Non-pigmented ciliary epithelial cell (primary cell): ENCODE results near the gene NLRP6.

Experiments used
- DNase-seq: peaks from one replicate; pipeline ENCODE4 v3.0.0-alpha.2; 2010; ENCODE audit warnings: low read depth

NLRP6 gene

DNA sequence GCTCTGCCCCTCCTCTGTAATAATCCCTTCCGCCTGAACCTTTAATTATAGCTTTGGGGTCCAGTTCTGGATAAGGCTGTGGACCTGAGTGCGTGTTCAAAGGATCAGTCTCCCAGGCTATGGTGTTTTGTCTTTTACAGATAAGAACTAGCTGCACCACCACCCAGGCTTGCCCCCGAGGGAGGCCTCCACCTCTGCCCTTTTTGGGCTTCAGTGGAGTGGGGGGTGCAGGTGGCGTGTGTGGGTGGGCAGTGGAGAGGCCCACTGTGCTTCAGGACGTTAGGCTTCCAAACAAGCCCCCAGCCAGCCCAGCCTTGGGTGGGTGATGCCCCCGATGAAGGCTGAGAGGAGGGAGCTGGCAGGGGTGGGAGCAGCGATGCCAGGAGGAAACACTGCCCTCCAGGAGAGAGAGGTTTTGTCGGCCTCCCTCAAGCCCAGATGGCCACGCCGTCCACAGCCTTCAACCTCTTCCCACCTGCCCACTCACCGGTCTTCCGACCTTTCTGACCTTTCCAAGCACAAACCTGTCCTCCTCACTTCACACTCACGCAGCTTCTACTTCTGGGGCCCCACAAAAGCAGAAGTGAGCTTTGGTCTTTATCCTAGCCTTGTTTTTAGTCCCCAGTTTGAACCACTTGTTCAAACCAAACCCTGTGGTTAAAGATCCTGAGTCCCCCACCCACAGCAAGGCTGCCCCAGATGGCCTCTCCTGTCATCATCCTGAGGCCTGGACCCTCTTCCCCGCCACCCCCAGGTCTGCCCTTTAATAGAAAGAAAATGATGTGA, 21.1 kb upstream of the NLRP6 start:
- no peak for DNase-seq

DNA sequence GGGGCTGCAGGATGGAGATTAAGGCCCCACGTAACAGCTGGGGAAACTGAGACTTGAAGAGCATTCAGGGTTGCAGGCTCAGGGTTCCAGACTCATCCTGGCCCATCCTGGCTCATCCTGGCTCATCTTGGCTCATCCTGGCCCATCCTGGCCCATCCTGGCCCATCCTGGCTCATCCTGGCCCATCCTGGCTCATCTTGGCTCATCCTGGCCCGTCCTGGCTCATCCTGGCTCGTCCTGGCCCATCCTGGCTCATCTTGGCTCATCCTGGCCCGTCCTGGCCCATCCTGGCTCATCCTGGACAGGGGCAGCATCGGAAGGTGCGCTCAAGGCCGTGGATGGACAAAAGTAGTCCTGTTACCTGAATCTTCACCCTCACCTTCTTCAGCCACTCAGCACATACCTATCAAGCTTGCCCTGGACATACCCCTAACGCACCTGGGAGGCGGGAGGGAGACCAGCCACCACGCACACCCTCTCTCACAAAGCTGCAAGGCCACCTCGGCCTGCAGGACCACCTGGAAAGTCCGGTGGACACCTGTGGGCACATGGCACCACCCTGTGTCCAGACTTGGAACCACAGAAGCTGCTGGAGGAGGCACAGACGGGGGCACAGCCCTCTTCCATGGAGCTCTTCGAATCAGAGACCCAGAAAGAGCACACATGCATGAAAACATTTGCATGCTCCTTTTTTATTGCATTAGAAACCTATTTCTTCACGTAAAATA, 20.3 kb upstream of the NLRP6 start:
- DNase-seq = no peak

DNA sequence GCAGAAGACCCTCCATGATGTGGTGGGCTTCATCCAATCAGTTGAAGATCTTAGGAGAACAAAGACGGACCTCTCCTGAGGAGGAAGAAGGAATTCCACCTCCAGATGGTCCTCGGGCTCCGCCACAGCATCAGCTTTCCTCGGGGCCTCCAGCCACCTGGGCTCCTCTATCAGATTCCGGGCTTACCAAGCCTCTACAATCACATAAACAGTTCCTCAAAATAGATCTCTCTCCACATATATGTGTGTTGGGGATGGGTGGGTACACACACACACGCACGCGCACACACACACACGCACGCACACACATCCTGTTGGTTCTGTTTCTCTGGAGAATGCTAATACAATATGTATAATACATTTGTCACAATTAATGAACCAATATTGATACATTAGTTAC, 18.8 kb upstream of the NLRP6 start:
- DNase-seq = no peak

DNA sequence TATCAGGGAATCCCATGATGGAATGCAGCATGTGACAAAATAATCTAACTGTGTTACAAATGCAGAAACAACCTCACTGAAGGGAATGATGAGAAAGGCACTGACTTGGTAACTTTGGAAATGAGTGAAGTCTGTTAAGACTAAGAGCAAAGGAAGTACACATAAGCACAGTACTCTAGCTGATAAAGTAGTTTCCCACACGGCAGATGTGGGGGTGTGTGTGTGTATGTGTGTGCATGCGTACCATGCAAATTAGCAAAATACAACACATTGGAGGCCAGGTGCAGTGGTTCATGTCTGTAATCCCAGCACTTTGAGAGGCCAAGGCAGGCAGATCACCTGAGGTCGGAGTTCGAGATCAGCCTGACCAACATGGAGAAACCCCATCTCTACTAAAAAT, 16.6 kb upstream of the NLRP6 start:
- DNase-seq = no peak

DNA sequence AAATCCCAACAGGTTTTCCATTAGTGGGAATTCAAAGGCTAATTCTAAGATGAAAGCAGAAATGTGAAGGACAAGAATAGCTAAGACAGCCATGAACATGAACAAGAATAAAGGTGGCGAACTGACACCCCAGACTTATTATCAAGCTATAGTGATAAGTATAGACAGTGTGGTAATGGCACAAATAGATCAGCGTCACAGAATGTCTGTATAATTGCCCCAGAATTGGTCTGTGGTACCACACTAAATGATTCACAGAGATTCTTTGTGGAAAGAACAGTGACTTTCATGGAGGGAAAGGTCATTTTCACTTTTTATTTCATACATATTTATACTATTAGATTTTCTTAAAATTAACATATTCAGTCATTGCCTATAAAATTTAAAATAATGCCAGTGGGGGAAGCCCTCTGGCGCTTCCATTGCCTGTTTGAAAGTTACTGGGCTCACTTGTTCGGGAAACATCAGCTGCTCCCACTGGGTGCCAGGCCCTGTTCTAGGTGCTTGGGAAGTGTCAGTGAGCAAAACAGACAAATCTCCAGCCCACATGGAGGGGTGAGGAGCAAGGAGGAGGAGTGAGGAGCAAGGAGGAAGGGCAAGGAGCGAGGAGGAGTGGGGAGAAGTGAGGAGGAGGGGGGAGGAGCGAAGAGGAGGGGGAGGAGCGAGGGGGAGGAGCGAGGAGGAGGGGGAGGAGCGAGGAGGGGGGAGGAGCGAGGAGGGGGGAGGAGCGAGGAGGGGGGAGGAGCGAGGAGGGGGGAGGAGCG, 11.3 kb upstream of the NLRP6 start:
- no peak for DNase-seq

DNA sequence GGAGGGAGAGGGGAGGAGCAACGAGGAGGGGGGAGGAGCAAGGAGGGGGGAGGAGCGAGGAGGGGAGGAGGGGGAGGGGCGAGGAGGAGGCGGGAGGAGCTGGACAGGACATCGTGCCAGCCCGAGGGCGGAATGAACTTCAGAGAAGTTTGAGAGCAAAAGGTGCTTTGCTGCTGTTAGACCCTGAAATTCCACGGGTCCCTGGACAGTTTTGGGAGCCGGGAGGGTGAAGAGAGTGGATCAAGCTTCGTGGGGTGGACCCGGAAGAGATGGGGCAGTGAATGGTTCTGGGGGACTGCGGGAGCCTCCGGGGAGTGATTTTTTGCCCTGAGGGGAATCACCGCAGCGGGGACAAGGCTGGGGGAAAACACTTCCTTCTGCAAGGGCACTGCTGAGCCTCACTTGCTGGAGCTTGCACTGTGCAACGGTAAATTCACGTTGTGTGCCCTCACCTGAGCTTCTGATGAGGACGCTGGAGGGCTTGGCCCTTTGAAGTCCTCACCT, 10.7 kb upstream of the NLRP6 start:
- no peak for DNase-seq

DNA sequence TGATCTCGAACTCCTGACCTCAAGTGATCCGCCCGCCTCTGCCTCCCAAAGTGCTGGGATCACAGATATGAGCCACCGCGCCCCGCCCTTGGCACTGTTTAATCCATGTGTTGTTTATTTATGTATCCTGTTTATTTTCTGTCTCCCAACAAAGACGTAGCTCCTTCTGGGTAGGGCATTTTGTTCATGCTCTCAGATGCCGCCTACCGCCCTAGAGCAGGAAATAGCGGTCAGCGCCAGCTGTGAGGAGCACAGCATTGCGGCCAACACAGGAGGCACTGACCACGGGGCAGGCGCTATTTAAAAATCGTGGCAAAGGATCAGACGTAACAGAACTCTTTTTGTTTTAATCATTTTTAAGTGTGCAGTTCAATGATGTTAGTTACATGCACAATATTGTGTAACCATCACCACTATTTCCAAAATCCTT, 9.5 kb upstream of the NLRP6 start:
- DNase-seq = peak; percentile 8

DNA sequence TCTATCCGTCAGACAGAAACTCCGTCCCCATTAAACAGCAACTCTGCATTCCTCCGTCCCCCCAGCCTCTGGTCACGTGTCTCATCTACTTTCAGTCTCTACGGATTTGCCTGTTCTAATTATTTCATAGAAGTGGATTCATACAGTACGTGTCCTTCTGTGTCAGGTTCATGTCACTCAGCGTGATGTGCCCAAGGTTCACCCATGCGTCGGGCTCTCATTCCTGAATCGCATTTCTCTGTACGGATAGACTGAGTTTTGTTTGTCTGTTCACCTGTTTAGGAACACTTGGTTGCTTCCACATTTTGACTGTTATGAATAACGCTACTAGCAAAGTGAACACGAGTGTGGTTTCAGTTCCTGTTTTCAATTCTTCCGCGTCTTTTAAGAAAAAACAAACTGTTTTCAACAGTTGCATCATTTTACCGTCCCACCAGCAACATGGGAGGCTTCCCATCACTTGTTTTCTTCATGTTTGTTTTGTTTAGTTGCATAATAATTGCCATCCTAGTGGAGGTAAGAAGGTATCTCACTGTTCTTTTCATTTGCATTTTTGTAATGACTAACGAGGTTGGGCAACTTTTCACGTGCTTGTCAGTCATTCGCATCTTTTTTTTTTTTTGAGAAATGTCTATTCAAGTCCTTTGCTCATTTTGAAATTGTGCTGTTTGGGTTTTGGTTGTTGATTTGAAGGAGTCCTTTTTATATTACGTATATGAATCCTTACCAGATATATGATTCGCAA, 8.9 kb upstream of the NLRP6 start:
- no peak for DNase-seq

DNA sequence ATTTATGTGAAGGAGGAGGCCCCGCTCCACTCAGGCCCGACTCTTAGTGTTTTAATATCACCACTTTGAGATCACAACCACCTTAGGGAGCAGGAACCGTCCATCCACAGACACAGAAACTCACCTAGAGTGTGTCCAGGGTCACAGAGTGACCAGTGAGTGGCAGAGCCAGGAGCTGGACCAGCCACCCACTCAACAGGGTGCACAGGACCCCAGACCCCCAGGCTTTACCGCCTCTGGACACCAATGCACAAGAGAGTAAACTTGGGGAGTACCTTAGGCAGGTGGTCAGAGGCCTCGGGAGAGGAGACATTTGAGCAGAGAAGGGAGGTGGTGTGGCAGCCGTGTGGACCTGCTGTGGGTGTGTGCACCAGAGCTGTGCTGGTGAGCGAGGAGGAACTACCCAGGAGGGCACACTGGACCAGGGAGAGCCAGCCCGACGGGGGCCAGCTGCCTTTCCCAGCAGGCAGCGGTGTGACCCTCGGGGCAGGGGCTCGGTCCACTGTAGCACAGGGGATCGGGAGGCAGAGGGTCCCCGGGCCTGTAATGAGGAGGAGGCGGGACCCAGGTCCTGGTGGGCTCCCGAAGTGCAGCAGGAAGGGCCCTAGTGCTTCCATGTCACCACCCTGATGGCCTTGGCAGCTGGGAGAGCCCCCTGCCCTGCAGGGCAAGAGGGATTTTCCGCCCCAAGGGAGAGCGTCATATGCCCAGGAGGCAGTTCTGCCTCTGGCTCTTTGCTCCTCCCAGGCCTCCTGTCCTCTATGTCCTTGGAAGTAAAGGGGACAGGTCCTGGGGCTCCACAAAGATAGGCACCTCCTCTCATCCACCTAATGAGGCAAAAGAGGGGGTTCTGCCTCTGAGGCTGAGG, 7.5 kb upstream of the NLRP6 start:
- DNase-seq = no peak

DNA sequence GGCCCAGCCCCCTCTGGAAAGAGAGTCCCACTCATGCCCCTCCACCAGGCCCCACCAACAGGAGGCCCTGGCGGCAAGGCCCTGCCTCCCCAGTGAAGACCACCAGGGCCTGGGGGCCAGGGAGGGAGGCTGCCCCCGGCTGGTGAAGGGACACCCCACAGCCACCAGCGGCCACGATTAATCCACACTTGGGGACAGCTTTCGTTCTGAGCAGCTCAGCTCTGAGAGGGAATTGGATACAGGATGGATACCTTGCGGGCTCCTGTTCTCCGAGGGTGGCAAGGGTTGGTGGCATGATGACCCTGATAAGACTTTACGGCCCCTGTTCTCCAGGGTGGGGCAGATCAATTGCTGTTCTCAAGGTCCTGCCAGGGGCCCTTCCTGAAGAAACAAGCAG, 6.9 kb upstream of the NLRP6 start:
- no peak for DNase-seq

DNA sequence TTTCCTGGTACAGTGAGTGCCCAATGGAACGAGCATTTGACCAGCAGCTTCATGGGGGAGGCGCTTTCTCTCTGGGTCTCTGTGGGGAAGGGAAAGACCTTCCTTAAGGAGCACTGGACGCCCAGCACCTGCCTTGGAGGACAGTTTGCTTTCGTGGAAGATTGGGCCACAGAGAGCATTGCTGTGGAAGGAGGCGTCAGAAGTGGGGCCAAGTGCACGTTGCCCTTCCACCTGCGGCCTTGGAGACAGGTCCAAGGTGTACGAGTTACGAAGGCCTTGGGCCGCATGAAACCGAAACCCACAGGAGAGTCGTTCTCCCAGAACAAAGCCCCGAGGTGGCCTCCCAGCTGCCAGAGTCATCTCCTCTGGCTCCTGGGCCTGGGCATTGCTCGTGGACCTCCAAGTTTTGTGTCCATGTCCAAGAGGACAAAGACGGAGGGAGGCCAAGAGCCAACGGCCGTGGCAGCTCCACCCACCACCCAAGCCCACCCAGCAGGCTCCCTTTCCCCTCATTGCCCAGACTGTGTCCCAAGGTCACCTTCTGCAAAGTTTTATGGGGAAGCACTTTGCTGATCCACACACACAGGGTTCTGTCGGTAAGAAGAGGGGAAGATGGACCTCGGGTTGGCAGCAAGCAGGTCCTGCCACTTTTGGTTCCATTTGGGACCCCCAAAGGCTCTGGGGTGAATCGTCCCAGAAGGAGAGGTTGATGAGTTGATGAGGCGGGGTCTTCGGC, 5.8 kb upstream of the NLRP6 start:
- DNase-seq = no peak

DNA sequence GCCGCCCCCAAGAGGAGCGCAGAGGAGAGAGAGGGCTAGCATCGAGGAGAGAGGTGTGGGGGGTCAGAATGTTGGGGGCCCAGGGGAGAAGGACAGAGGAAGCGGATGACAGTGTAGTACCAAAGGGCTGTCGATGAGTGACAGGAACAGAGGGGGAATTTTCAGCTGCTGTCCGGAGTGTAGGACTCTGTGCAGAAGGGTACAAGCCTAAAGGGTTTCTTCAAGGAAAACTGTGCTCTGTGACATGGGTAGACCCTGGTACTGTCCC, 5.3 kb upstream of the NLRP6 start:
- no peak for DNase-seq

DNA sequence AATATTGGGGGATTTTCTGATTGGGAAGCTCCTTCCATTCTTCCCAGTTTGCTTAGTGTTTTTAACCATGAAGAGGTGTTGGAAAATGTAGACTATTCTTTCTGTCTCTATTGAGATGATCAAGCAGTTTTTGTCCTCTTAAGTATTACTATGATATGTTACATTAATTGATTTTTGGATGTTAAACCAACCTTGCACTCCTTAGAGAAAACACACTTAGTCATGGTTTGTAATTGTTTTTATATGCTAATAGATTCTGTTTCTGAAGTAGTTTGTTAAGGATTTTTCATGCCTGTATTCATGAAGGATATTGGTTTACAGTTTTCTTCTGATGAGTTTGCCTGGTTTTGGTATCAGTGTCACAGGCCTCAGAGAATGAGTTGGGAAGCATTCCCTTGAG, 2.0 kb upstream of the NLRP6 start:
- no peak for DNase-seq

DNA sequence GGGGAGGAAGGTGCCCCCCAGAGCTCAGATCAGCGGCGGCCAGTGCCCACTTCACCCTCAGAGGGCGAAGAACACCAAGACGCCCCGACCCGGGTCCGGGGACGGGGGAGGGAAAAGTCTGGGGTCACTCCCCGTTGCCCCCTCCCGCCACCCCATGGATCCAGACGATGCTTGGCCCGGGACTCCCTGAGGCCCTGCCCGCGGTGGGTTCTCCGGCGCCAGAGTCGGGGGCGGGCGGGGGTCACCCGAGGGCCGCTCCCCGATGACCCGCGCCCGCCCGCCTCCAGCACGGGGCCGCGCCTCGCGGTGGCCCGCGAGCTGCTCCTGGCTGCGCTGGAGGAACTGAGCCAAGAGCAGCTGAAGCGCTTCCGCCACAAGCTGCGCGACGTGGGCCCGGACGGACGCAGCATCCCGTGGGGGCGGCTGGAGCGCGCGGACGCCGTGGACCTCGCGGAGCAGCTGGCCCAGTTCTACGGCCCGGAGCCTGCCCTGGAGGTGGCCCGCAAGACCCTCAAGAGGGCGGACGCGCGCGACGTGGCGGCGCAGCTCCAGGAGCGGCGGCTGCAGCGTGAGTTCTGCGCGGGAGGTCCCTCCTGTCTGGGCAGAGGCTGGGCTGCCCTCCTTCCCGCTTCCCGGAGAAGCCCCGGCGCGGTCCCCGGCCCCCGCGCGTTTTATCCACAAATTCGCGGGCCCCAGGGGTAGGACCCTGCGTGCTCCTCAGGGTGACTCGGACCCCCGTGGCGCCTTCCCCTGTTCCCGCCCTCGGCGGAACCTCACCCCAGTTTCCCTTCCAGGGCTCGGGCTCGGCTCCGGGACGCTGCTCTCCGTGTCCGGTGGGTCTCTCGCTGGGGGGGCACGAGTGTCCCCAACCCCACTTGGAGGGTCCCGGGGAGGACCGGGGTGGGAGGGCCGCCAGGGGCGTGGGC, 1.1 kb downstream of the NLRP6 start:
- no peak for DNase-seq

DNA sequence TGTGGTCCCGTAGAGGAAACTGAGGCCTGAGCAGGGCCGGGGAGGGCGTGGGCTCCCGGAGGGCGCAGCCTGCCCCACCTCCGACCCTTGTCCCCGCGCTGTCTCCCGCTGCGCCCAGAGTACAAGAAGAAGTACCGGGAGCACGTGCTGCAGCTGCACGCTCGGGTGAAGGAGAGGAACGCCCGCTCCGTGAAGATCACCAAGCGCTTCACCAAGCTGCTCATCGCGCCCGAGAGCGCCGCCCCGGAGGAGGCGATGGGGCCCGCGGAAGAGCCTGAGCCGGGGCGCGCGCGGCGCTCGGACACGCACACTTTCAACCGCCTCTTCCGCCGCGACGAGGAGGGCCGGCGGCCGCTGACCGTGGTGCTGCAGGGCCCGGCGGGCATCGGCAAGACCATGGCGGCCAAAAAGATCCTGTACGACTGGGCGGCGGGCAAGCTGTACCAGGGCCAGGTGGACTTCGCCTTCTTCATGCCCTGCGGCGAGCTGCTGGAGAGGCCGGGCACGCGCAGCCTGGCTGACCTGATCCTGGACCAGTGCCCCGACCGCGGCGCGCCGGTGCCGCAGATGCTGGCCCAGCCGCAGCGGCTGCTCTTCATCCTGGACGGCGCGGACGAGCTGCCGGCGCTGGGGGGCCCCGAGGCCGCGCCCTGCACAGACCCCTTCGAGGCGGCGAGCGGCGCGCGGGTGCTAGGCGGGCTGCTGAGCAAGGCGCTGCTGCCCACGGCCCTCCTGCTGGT, 1.9 kb downstream of the NLRP6 start:
- no peak for DNase-seq

DNA sequence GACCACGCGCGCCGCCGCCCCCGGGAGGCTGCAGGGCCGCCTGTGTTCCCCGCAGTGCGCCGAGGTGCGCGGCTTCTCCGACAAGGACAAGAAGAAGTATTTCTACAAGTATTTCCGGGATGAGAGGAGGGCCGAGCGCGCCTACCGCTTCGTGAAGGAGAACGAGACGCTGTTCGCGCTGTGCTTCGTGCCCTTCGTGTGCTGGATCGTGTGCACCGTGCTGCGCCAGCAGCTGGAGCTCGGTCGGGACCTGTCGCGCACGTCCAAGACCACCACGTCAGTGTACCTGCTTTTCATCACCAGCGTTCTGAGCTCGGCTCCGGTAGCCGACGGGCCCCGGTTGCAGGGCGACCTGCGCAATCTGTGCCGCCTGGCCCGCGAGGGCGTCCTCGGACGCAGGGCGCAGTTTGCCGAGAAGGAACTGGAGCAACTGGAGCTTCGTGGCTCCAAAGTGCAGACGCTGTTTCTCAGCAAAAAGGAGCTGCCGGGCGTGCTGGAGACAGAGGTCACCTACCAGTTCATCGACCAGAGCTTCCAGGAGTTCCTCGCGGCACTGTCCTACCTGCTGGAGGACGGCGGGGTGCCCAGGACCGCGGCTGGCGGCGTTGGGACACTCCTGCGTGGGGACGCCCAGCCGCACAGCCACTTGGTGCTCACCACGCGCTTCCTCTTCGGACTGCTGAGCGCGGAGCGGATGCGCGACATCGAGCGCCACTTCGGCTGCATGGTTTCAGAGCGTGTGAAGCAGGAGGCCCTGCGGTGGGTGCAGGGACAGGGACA, 2.7 kb downstream of the NLRP6 start:
- DNase-seq = no peak

DNA sequence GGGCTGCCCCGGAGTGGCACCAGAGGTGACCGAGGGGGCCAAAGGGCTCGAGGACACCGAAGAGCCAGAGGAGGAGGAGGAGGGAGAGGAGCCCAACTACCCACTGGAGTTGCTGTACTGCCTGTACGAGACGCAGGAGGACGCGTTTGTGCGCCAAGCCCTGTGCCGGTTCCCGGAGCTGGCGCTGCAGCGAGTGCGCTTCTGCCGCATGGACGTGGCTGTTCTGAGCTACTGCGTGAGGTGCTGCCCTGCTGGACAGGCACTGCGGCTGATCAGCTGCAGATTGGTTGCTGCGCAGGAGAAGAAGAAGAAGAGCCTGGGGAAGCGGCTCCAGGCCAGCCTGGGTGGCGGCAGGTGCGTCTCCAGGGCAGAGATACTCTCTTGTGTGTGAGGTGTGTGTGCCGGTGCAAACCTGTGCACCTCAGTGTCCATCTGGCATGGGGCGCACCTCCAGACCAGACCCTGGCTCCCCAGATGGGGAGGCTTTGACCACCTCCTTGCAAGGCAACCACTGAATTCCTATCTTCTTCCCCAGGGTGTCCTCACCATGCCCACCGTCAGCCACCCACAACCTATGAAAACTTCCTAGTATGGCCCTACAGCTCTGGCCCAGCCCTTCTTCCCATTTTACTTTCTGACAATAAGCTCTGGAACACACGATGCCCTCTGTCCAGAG, 3.4 kb downstream of the NLRP6 start:
- no peak for DNase-seq
